HG02943 (cell line): ENCODE results near the gene AKNA.

Experiments
- ATAC-seq: cut with Tn5 transposase; IDR thresholded peaks from one replicate; pipeline ENCODE4 v1.9.1; 2021; ENCODE audit warnings: mild to moderate bottlenecking, low read depth, moderate library complexity; ENCODE audit not compliant: unreplicated experiment

The AKNA gene

GRCh38 chr9:114376586-114377445, 11.0 kb downstream of the AKNA start:
- ATAC-seq = no peak

- no peak for ATAC-seq
Measured at GRCh38 chr9:114375386-114376175, 12.2 kb downstream of the AKNA start.

GRCh38 chr9:114374936-114375335, 12.8 kb downstream of the AKNA start:
- no peak for ATAC-seq

GRCh38 chr9:114373960-114374730, 13.6 kb downstream of the AKNA start:
- no peak for ATAC-seq

GRCh38 chr9:114372921-114373448, 14.8 kb downstream of the AKNA start:
- peak; percentile 88 for ATAC-seq

GRCh38 chr9:114371973-114372917, 15.5 kb downstream of the AKNA start:
- ATAC-seq = no peak

GRCh38 chr9:114371343-114371944, 16.3 kb downstream of the AKNA start:
- ATAC-seq = no peak

GRCh38 chr9:114370968-114371320, 16.8 kb downstream of the AKNA start:
- ATAC-seq = no peak

GRCh38 chr9:114370251-114370967, 17.4 kb downstream of the AKNA start:
- no peak for ATAC-seq

- ATAC-seq = no peak
Measured at GRCh38 chr9:114369216-114370130, 18.3 kb downstream of the AKNA start.

GRCh38 chr9:114367772-114368569, 19.8 kb downstream of the AKNA start:
- ATAC-seq = no peak

GRCh38 chr9:114367366-114367765, 20.4 kb downstream of the AKNA start:
- ATAC-seq = no peak

GRCh38 chr9:114366334-114367128, 21.3 kb downstream of the AKNA start:
- peak; percentile 34 for ATAC-seq

- ATAC-seq = no peak
Measured at GRCh38 chr9:114365194-114365593, 22.6 kb downstream of the AKNA start.

- no peak for ATAC-seq
Measured at GRCh38 chr9:114364134-114365041, 23.4 kb downstream of the AKNA start.
